Fibroblast of skin of scalp (primary cell): Measurements from ENCODE around the gene CDC34.

Experiments used
- DNase-seq: peaks from one replicate; pipeline ENCODE4 v3.0.0-alpha.2; 2013

CDC34 gene

DNA sequence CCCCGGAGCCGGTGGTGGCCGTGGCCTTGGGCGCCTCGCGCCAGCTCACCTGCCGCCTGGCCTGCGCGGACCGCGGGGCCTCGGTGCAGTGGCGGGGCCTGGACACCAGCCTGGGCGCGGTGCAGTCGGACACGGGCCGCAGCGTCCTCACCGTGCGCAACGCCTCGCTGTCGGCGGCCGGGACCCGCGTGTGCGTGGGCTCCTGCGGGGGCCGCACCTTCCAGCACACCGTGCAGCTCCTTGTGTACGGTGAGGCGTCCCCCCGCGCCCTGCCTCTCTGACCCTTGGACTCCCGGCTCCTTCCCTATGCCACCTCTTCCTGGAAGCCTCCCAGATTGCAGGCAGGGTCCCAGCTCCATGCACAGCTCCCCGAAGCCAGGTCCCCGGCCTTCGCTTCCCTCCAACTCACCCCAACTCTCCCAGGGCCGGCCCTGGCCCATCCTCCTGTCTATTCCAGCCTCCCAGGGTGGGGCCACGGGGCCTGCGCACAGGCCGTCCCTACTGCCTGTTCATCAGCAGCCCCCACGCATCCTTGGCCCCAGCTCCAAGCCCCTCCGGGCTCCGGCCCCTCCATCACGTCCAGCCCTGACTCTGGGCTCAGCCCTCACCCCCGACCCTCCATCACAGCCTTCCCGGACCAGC is 33.6 kb upstream of the CDC34 start:
- DNase-seq = no peak

DNA sequence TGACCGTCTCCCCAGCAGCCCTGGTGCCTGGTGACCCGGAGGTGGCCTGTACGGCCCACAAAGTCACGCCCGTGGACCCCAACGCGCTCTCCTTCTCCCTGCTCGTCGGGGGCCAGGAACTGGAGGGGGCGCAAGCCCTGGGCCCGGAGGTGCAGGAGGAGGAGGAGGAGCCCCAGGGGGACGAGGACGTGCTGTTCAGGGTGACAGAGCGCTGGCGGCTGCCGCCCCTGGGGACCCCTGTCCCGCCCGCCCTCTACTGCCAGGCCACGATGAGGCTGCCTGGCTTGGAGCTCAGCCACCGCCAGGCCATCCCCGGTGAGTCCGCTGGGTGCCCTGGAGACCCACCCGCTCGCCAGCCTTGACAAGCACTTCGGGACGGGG is 33.1 kb upstream of the CDC34 start:
- no peak for DNase-seq

DNA sequence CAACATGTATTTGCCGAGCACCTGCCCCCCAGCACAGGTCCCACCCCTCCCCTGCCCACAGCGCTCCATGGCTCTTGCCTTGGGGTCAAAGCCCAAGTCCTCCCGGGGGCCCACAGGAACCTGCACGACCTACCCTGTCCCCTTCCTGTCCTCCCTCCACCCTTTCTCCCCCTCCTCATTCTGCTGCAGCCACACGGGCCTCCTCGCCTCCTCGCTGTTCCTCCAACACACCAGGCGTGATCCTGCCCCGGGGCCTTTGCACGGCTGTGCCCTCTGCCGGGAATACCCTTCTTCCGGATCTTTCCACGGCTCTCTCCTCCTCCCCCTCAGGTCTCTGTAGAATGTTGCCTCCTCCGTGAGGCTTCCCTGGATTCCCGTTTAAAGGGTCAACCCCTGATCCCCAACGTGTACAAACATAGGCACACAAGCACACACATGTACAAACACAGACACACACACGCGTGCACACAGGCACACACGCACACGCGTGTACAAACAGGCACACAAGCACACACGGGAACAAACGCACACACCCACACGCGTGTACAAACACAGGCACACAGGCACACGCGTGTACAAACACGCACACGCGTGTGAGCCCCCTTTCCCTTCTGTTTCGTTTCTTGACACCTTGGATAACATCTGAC is 32.5 kb upstream of the CDC34 start:
- DNase-seq = no peak

- no peak for DNase-seq
These were observed 29.9 kb upstream of the CDC34 start for GRCh38 chr19:501646-502045.

DNA sequence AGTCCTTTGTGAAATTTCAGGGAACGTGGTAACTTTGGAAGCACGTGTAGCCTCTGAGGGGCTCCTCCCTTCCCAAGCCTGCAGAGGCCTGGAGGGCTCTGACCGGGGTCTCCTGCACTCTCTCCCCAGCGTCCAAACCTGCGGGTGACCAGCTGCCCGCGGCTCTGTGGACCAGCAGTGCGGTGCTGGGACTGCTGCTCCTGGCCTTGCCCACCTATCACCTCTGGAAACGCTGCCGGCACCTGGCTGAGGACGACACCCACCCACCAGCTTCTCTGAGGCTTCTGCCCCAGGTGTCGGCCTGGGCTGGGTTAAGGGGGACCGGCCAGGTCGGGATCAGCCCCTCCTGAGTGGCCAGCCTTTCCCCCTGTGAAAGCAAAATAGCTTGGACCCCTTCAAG is 26.9 kb upstream of the CDC34 start:
- DNase-seq = no peak

- DNase-seq = peak; percentile 100
These were observed 24.9 kb upstream of the CDC34 start for GRCh38 chr19:506404-507285.

- peak; percentile 75 for DNase-seq
These were observed 24.0 kb upstream of the CDC34 start, which contains the start of gene TPGS1 for GRCh38 chr19:507286-508203. TSS of gene TPGS1 (plus strand) at chr19:507497. CDS start at chr19:507507, 10 bp downstream.

DNA sequence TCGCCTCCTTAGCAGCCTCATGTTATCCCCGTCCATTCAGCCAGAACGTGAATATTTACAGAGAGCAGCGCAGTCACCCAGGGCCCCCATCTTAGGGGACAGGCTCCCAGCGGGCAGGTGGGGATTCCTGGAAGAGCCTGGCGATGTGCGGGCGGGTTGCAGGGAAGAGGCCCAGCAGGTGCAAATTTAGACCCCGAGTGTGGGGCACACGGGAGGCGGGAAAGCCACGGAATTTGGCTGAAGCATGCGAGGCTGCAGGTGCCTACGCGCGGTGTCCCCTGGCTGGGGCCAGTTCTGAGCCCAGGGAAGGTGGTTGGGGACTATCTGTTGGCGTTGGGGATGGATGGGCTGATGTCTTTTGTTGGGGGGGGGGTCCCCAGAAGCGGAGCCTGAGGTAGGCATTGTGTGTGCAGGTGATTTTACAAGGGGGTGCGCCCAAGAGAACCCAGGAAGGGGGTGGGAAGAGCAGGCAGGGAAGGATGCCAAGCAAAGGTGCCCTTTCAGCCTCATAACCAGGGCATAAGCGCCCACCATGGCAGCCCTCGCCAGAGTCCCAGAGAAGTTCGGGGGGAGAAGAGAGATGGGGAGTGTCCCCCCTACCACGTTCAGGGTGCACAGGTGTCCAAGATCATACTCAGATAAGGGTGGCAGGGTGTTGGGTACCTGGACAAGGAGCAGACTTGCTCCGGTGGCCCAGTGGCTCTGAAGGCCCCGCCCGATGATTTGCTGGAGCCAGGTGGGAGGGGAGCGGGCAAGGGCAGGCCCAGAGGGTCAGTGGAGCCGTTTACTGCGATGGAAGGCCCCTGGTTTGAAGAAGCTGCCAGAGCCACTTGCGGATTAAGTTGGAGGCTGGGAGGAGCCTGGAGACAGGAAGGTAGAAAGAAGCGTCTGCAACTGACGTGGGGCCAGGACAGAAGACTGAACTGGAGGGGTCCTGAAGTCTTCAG is 23.1 kb upstream of the CDC34 start:
- no peak for DNase-seq

- peak; percentile 87 for DNase-seq
These were observed 20.9 kb upstream of the CDC34 start for GRCh38 chr19:510606-511100.

GRCh38 chr19:511101-511851 is 20.3 kb upstream of the CDC34 start:
- DNase-seq = peak; percentile 52

DNA sequence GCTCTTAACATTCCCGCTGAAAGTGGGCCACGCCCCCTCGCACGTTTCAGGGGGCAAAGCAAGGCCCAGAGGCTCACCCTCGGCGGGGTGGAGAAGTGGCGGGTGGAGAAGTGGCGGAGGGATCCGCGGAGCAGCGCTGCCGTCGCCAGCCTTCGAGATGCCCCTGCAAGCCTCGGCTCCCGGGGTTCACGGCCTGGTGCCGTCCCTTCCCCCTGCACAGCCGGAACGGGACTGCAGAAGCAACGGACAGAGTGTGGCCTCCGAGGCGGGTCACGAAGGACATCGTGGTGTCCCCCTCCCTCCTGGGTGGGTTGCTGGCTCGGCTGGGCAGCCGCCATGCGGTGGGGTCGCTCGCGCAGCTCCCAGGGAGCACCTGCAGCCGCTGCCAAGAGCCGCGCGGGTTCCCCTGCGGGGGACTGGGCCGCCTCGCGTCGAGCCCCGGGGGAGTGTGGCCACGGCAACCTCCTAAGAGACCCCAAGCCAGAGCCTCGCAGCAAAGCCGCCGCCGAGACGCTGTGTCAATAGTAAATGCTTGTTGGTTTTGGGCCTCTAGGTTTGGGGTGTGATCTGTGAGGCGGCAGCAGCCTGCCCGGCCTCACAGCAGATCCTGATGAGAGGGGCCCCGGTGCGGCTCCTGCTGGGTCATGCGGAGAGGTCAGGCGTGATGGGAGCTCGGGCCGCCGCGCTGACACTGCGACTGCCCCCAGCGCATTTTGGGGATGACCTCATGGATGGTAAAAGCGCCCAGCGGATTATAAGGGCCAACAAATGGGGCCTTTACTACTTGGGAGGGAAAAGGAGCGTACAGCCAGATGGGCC is 18.8 kb upstream of the CDC34 start:
- no peak for DNase-seq

- no peak for DNase-seq
These were observed 18.0 kb upstream of the CDC34 start for GRCh38 chr19:513368-514165.

GRCh38 chr19:514166-514663 is 17.3 kb upstream of the CDC34 start:
- no peak for DNase-seq

DNA sequence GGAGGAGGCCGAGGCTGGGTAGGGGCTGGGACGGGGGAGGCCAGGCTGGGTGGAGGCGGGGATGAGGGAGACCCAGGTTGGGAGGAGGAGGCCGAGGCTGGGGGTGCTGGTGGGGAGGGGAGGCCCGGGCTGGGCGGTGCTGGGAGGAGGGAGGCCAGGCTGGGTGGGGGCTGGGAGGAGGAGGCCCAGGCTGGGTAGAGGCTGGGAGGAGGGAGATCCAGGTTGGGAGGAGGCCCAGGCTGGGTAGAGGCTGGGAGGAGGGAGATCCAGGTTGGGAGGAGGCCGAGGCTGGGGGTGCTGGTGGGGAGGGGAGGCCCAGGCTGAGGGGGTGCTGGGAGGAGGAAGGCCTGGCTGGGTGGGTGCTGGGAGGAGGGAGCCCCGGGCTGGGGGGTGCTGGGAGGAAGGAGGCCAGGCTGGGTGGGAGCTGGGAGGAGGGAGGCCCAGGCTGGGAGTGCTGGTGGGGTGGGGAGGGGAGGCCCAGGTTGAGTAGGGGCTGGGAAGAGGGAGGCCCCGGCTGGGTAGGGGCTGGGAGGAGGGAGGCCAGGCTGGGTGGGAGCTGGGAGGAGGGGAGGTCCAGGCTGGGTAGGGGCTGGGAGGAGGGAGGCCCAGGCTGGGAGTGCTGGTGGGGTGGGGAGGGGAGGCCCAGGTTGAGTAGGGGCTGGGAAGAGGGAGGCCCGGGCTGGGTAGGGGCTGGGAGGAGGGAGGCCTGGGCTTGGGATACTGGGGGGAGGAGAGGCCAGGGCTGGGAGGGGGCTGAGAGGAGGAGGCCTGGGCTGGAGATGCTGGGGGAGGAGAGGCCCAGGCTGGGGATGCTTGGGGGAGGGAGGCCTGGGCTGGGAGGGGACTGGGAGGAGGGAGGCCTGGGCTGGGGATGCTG is 13.6 kb upstream of the CDC34 start:
- peak; percentile 94 for DNase-seq

GRCh38 chr19:518598-519231 is 12.8 kb upstream of the CDC34 start:
- DNase-seq = no peak

- DNase-seq = no peak
These were observed 12.1 kb upstream of the CDC34 start for GRCh38 chr19:519449-519865.

DNA sequence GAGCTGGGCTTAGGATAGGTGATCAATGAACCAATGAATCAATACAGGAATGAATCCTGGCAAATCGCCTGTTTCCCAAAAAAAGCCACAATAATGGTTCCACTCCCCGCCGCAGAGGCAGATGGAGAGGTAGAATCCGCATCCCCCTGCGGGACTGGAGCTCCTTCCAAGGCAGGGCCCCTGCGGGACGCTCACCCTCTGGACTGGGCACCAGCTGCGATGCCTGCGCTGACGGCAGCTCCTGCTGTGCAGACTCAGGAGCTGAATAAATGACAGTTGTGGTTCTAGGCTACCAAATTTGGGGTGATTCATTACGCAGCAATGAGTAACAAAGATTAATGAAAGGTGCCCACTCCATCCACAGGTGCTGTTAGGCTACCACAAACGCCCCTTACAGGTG is 8.8 kb upstream of the CDC34 start:
- no peak for DNase-seq
